GM19467 (cell line): ENCODE results near the gene VBP1.
A peak's percentile ranks its signal among the peaks of the same experiment; 100 is the strongest.
"Not testable (repeated sequence)": the region's sequence is repeated elsewhere in the genome, so short reads cannot be mapped to it uniquely, and the experiment has no call there.

Source experiments
- ATAC-seq: cut with Tn5 transposase; IDR thresholded peaks from one replicate; pipeline ENCODE4 v1.9.1; 2021; ENCODE audit warnings: mild to moderate bottlenecking, moderate library complexity; ENCODE audit not compliant: unreplicated experiment

VBP1 gene

GRCh38 chrX:155262970-155263754, 46.9 kb downstream of the VBP1 start:
- no peak for ATAC-seq

GRCh38 chrX:155263854-155264628, 47.8 kb downstream of the VBP1 start, which contains the start of gene RAB39B:
RAB39B (minus strand) TSS chrX:155264491; CDS start chrX:155264288, 203 bp downstream.
- peak; percentile 87 for ATAC-seq

- no peak for ATAC-seq
Observed at GRCh38 chrX:155266439-155266838, 50.2 kb downstream of the VBP1 start.

- ATAC-seq = not testable (repeated sequence)
Observed at GRCh38 chrX:155267995-155268394, 51.7 kb downstream of the VBP1 start.

- no peak for ATAC-seq
Observed at GRCh38 chrX:155270969-155271368, 54.7 kb downstream of the VBP1 start.

GRCh38 chrX:155279873-155280272, 63.6 kb downstream of the VBP1 start:
- no peak for ATAC-seq
